TTC549 (cell line): Measurements from ENCODE around the gene PCDHGB6.
"Not testable (repeated sequence)": the region's sequence is repeated elsewhere in the genome, so short reads cannot be mapped to it uniquely, and the experiment has no call there.

Source experiments
- FAIRE-seq: peaks from 2 replicates; lab custom pipeline; 2012; peaks lifted over from hg19 to GRCh38; lab: Jason Lieb, UNC

PCDHGB6 gene

DNA sequence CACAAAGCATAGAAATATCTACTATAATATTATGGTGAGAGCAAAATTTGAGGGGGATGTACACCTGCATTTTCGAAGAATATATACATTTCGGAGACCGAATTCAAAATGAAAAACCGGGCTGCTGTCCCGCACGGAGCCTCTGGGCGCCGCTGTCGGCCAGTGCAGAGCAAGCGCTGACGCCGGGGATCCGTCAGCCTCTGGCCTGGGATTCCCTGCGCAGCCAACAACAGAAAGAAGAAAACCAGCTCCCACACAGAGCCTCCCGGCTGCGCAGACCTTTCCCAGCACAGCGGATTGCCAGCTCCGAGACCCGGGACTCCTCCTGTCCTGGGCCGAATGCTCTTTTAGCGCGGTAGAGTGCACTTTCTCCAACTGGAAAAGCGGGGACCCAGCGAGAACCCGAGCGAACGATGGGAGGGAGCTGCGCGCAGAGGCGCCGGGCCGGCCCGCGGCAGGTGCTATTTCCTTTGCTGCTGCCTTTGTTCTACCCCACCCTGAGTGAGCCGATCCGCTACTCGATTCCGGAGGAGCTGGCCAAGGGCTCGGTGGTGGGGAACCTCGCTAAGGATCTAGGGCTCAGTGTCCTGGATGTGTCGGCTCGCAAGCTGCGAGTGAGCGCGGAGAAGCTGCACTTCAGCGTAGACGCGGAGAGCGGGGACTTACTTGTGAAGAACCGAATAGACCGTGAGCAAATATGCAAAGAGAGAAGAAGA lies at the start of gene PCDHGB6:
Gene PCDHGB6 (plus strand): TSS at position 232 of the 716 bp plus-strand sequence. CDS start 182 bp downstream, at position 414.
- not testable (repeated sequence) for FAIRE-seq

DNA sequence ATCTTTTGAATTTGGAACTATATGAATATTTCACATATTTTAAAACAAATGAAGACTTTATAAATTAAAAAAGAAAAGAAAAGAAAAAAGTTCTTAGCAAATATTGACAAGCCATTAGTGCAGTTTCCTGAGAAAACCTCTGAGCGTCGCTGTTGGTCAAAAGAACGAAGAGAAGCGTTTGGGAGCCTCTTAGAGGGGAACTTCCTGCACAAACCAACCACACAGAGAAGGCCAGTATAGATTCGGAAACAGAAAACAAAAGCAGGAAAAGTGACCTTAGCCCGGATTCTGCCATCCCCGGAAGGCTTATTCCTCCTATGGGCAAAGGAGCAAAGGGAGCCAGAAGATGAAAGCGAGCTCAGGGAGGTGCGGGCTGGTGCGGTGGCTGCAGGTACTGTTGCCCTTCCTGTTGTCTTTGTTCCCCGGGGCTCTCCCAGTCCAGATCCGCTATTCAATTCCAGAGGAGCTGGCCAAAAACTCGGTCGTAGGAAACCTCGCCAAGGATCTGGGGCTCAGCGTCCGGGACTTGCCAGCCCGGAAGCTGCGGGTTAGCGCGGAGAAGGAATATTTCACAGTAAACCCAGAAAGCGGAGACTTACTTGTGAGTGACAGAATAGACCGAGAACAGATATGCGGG lies 47.9 kb upstream of the PCDHGB6 start, which contains the start of gene PCDHGB2:
Gene PCDHGB2 (plus strand): TSS at position 205 of the 637 bp plus-strand sequence. CDS start 142 bp downstream, at position 347.
- FAIRE-seq, result peak; percentile 11

DNA sequence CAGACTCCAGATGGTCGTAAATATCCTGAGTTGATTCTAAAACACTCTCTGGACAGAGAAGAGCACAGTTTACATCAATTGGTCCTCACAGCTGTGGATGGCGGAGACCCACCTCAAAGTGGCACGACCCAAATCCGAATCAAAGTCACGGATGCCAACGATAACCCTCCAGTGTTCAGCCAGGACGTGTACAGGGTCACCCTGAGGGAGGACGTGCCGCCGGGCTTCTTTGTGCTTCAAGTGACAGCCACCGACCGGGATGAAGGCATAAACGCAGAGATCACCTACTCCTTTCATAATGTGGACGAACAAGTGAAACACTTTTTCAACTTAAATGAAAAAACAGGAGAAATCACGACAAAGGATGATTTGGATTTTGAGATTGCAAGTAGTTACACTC lies 47.1 kb upstream of the PCDHGB6 start:
- FAIRE-seq, result no peak

DNA sequence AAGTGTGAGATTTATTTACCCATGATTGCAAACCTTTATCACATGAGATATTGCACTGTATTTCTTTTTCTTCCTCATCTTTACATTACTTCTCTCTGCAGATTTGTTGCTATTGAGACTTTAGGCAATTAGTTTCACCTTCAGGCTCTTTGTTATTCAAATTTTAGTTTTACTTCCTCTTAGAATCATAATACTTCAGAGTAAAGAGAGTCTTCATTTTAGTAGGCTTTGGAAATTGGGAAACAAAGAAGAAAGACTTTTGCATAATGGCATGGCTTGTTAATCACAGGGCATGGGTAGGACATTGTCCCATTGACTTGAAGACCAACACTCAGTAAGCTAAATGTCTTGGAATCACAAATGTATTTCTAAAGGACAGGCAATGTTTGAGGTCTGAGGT lies 45.1 kb upstream of the PCDHGB6 start:
- no peak for FAIRE-seq

DNA sequence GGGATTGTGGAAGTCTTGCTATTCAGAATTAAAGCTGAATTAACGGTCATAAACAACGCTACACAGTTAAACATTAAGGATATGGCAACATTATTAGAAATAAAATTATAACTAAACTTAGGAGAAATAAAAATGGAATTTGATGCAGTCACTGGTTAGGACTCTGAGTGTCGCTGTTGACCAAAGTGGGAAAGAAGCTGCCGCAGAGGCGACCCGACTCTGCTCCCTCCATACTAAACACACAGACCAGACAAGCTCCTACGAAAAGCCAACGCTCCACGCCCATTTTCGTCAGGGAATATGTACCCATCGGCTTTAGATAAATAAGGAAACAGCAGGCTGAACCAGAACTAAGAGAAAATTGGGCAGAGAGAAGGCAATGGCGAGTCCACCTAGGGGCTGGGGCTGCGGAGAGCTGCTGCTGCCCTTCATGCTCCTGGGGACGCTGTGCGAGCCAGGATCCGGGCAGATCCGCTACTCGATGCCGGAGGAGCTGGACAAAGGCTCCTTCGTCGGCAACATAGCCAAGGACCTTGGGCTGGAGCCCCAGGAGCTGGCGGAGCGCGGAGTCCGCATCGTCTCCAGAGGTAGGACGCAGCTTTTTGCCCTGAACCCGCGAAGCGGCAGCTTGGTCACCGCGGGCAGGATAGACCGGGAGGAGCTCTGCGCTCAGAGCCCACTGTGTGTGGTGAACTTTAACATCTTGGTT lies 43.7 kb upstream of the PCDHGB6 start, which contains the start of gene PCDHGA5:
Gene PCDHGA5 (plus strand): TSS at position 211 of the 709 bp plus-strand sequence. CDS start 169 bp downstream, at position 380.
- no peak for FAIRE-seq

DNA sequence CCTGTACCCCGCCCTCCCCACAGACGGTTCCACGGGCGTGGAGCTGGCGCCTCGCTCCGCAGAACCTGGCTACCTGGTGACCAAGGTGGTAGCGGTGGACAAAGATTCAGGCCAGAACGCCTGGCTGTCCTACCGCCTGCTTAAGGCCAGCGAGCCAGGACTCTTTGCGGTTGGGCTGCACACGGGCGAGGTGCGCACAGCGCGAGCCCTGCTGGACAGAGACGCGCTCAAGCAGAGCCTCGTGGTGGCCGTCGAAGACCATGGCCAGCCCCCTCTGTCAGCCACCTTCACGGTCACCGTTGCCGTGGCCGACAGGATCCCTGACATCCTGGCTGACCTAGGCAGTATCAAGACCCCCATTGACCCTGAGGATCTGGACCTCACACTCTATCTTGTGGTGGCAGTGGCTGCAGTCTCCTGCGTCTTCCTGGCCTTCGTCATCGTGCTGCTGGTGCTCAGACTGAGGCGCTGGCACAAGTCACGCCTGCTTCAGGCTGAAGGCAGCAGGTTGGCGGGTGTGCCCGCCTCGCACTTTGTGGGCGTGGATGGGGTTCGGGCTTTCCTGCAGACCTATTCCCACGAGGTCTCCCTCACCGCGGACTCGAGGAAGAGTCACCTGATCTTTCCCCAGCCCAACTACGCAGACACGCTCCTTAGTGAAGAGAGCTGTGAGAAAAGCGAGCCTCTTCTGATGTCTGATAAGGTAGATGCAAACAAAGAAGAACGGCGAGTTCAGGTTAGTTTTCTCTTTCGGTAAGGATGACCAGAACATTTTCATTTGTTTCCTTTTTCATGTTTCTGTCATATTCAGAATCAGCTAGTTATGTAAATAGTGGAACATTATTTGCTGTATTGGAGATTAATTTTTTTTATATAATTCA lies 41.6 kb upstream of the PCDHGB6 start:
- no peak for FAIRE-seq

DNA sequence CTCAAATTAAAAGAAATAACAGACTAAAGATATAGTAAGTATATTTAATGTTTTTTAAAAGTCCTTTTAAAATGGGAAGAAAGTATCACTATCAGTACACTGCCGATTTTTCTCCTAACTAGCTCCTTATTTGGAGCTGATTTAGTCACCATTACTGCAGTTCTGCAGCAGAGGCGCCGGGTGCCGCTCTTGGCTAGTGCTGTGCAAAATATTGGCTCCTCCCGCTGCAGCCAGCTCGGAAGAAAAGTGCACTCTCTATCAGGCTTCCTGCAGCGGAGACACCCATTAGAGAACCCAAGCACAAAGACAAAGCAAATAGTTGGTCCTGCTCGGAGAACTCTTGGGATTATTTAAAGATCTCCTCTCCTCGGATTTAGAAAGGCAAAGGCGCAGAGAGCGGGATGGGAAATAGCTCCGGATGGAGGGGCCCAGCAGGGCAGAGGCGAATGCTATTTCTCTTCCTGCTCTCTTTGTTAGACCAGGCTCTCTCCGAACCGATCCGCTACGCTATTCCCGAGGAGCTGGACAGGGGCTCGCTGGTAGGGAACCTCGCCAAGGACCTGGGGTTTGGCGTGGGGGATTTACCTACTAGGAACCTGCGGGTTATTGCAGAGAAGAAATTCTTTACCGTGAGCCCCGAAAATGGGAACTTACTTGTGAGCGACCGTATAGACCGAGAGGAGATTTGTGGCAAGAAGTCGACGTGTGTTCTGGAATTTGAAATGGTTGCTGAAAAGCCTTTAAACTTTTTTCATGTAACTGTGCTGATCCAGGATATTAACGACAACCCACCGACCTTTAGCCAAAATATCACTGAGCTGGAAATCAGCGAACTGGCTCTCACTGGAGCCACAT lies 37.6 kb upstream of the PCDHGB6 start, which contains the start of gene PCDHGB3:
Gene PCDHGB3 (plus strand): TSS at position 249 of the 855 bp plus-strand sequence. CDS start 153 bp downstream, at position 402.
- no peak for FAIRE-seq

DNA sequence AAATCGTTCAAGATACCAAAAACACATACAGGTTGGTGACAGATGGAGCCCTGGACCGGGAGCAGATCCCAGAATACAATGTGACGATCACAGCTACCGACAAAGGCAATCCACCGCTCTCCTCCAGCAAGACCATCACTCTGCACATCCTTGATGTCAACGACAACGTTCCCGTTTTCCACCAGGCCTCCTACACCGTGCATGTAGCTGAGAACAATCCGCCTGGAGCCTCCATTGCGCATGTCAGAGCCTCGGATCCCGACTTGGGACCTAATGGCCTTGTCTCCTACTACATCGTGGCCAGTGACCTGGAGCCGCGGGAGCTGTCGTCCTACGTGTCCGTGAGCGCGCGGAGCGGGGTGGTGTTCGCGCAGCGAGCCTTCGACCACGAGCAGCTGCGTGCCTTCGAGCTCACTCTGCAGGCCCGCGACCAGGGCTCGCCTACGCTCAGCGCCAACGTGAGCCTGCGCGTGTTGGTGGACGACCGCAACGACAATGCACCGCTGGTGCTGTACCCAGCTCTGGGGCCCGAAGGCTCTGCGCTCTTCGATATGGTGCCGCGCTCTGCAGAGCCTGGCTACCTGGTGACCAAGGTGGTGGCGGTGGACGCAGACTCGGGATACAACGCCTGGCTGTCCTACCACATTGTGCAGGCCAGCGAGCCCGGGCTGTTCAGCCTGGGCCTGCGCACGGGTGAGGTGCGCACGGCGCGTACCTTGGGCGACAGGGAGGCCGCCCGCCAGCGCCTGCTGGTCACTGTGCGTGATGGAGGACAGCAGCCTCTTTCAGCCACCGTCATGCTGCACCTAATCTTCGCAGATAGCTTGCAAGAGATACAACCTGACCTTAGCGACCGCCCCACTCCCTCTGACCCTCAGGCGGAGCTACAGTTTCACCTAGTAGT lies 36.0 kb upstream of the PCDHGB6 start:
- FAIRE-seq, result no peak

DNA sequence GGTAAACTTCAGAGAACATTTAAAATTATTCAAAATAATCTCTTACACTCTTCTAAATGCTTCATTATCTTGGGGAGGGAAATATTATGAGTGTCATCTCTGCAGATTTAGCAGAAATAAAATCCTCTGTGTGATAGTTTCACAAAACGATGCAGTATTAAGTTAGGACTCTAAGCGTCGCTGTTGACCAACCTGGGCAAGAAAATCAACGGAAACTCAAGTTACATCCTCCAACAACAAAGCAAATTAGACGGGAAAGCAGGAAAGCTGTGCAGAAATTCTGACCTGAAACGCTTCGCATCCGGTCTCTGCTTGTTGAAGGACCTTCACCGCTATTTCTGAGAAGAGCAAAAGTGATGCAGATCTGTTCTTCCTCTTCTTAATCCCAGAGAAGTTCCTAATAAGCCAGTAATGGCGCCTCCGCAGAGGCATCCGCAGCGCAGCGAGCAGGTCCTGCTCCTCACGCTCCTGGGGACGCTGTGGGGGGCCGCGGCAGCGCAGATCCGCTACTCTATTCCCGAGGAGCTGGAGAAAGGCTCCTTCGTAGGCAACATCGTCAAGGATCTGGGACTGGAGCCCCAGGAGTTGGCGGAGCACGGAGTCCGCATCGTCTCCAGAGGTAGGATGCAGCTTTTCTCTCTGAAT lies 34.0 kb upstream of the PCDHGB6 start, which contains the start of gene PCDHGA6:
Gene PCDHGA6 (plus strand): TSS at position 219 of the 645 bp plus-strand sequence. CDS start 193 bp downstream, at position 412.
- FAIRE-seq, result no peak

DNA sequence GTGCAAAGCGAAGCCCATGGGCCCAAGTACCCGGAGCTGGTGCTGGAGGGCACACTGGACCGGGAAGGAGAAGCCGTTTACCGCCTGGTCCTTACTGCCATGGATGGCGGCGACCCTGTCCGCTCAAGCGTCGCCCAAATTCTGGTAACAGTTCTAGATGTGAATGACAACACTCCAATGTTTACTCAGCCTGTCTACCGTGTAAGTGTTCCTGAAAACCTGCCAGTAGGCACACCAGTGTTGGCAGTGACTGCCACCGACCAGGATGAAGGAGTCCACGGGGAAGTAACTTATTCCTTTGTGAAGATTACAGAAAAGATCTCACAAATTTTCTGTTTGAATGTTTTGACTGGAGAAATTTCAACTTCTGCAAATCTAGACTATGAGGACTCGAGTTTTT lies 33.2 kb upstream of the PCDHGB6 start:
- FAIRE-seq, result no peak

DNA sequence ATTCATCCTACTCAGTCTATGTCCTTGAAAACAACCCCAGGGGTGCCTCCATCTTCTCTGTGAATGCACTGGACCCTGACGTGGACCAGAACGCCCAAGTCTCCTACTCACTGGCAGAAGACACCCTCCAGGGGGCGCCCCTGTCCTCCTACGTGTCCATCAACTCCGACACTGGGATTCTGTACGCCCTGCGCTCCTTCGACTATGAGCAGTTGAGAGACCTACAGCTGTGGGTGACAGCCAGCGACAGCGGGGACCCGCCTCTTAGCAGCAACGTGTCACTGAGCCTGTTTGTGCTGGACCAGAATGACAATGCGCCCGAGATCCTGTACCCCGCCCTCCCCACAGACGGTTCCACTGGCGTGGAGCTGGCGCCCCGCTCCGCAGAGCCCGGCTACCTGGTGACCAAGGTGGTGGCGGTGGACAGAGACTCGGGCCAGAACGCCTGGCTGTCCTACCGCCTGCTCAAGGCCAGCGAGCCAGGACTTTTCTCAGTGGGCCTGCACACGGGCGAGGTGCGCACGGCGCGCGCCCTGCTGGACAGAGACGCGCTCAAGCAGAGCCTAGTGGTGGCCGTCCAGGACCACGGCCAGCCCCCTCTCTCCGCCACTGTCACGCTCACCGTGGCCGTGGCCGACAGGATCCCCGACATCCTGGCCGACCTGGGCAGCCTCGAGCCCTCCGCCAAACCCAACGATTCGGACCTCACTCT lies 32.2 kb upstream of the PCDHGB6 start:
- not testable (repeated sequence) for FAIRE-seq

DNA sequence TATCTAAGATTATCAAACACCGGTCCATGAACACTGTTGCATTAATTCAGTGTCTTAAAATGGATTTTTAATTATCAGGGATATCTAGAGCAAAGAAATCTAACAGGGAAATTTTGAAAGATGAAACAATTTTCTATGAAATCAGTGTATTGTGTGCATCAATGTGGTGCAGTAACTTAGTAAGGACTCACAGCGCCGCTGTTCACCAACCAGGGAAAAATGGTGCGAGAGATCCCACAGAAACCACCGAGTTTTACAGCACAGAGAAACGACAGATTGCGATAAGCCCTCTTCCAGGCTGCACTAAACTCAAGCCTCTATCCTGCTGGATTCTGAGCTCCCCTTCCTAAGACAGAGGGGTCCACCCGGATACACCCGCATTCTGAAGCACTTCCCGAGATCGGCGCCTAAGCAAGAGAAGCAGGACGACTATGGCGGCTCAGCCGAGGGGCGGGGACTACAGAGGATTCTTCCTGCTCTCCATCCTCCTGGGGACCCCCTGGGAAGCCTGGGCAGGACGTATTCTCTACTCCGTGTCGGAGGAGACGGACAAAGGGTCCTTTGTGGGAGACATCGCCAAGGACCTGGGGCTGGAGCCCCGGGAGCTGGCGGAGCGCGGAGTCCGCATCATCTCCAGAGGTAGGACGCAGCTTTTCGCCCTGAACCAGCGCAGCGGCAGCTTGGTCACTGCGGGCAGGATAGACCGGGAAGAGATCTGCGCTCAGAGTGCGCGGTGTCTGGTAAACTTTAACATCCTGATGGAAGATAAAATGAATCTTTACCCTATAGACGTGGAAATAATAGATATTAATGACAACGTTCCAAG lies 25.1 kb upstream of the PCDHGB6 start, which contains the start of gene PCDHGA7:
Gene PCDHGA7 (plus strand): TSS at position 274 of the 826 bp plus-strand sequence. CDS start 158 bp downstream, at position 432.
- FAIRE-seq, result no peak

DNA sequence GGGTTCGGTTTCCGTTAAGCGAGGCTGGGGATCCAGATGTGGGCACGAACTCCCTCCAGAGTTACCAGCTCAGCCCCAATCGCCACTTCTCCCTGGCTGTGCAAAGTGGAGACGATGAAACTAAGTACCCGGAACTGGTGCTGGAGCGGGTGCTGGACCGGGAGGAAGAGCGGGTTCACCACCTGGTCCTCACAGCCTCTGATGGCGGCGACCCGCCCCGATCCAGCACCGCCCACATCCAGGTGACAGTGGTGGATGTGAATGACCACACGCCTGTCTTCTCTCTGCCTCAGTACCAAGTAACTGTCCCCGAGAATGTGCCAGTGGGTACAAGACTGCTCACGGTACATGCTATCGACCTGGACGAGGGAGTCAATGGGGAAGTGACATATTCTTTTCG lies 24.5 kb upstream of the PCDHGB6 start:
- no peak for FAIRE-seq

DNA sequence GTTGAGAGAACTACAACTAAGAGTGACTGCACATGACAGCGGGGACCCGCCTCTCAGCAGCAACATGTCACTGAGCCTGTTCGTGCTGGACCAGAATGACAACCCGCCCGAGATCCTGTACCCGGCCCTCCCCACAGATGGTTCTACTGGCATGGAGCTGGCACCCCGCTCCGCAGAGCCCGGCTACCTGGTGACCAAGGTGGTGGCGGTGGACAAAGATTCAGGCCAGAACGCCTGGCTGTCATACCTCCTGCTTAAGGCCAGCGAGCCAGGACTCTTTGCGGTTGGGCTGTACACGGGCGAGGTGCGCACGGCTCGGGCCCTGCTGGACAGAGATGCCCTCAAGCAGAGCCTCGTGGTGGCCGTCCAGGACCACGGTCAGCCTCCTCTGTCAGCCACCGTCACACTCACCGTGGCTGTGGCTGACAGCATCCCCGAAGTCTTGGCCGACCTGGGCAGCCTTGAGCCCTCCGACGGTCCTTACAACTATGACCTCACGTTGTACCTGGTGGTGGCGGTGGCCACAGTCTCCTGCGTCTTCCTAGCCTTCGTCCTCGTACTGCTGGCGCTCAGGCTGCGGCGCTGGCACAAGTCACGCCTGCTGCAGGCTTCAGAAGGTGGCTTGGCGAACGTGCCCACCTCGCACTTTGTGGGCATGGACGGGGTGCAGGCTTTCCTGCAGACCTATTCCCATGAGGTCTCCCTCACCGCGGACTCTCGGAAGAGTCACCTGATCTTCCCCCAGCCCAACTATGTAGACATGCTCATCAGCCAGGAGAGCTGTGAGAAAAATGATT lies 23.2 kb upstream of the PCDHGB6 start:
- FAIRE-seq, result no peak

DNA sequence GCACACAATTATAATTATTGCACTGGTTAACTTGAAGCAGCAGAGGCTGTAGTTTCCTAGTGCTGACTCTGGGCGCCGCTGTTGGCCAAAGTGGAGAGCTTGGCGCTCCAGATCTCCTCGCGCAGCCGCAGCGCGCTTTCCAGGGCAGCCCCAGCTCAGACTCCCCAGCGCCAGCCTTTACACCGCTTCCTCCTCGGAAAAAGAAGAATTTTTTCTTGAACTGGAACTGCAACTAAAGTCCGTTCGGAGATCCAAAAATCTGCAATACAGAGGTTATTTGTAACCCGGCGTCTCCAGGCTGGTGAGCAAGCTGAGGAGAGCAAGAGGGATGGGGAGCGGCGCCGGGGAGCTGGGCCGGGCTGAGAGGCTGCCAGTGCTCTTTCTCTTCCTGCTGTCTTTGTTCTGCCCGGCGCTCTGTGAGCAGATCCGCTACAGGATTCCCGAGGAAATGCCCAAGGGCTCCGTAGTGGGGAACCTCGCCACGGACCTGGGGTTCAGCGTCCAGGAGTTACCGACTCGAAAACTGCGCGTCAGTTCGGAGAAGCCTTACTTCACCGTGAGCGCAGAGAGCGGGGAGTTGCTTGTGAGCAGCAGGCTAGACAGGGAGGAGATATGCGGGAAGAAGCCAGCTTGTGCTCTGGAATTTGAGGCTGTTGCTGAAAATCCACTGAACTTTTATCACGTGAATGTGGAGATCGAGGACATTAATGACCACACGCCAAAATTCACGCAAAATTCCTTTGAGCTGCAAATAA lies 20.1 kb upstream of the PCDHGB6 start, which contains the start of gene PCDHGB4:
Gene PCDHGB4 (plus strand): TSS at position 142 of the 755 bp plus-strand sequence. CDS start 187 bp downstream, at position 329.
- not testable (repeated sequence) for FAIRE-seq

DNA sequence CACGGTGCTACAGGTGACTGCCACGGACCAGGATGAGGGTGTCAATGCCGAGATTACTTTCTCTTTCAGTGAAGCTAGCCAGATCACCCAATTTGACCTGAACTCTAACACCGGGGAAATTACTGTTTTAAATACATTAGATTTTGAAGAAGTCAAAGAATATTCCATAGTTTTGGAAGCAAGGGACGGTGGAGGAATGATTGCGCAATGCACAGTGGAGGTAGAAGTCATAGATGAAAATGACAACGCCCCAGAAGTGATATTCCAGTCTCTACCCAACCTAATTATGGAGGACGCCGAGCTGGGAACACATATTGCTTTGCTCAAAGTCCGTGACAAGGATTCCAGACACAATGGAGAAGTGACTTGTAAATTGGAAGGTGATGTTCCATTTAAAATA lies 19.2 kb upstream of the PCDHGB6 start:
- no peak for FAIRE-seq
